T-helper 2 cell treated with Interferon-gamma antibody and Interleukin-4, amounts not matched to agents 100 ng/mL and 5 ng/mL, for 36 hours (primary cell): ENCODE results near the gene CBR3. TPM values are rescaled to one million over a fixed set of nuclear protein-coding genes. Genes with fewer than 3 reads are reported as not detected.
"Not testable (repeated sequence)": the region's sequence is repeated elsewhere in the genome, so short reads cannot be mapped to it uniquely, and the experiment has no call there.

Experiments used
- intact Hi-C: fragments of 100-400 bp; cut with micrococcal nuclease; formaldehyde crosslinking; loops from one replicate; pipeline ENCODE4 v1.15.1; 2023
- total RNA-seq: library from RNA; stranded (reverse); gene quantifications from 2 replicates; pipeline ENCODE4 v1.2.3, GENCODE V29; 2022

CBR3 gene
- total RNA-seq, 1 donor from 2014 or later, result 25.7 TPM

DNA sequence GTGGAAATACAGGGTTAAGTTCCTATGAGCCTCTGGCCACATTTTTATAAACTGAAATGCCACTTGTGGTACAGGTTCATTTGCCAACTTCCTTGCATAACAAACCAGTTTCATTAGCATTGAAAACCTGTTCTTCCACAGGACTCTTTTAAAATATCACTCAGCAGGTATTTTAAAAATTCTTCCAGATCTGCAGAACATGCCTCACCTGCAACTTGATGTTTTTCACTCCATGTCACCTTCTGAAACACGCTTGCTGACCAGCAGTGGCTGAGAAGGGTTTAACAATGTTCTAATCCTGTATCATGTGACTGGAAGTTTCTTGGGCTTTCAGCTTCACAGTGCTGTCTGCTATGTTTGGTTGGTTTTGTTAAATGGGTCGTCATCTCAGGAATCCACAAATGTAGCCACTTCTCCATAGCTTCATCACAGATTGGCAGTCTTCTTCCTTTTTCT, 17.6 kb upstream of the CBR3 start:
- intact Hi-C loops, result no loop called here

DNA sequence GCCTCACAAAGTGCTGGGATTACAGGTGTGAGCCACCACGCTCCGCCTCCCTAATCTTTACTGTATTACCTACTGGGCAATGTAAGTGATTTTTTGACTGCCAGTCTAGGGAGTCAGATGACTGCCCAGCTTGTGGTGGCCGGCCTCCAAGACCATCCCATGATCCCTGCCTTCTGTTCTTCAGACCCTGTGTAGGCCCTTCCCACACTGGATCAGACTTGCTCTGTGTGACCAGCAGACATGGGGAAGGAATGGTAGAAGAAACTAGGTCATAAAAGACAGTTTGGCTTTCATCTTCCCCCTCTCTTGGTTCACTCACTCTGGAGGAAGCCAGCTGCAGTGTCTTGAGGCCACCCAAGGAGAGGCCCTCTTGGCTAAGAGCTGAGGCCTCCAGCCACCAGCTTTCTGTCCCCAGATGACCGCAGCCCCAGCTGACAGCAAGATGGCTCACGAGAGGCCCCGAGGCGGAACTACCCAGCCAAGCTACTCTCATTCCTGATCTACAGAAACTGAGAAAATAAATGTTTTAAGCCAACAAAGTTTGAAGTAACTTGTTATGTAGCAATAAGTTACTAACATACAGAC, 14.5 kb upstream of the CBR3 start:
- intact Hi-C loops, result no loop called here

DNA sequence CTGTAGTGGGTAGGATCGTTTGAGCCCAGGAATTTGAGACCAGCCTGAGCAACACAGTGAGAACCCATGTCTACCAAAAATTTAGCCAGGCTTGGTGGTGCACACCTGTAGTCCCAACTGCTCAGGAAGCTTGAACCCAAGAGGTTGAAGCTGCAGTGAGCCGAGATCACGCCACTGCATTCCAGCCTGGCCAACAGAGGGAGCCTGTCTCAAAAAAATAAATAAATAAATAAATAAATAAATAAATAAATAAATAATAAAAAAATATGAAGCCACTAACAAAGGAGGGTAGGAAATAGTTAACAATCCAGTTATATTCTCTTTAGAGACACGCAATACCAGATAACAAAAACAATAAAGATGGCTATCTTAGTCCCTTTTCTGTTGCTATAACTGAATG, 11.9 kb upstream of the CBR3 start:
- intact Hi-C loops, result no loop called here

DNA sequence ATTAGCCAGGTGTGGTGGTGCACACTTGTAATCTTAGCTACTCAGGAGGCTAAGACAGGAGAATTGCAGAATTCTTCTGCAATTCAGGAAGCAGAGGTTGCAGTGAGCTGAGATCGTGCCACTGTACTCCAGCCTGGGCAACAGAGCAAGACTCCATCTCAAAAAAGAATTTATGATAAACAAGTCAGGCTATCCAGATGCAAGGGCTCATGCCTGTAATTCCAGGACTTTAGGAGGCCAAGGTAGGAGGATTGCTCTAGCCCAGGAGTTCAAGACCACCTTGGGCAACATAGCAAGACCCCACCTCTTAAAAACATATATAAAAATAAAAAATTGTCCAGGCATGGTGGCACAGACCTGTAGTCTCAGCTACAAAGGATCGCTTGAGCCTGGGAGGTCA, 10.5 kb upstream of the CBR3 start:
- intact Hi-C loops, result no loop called here

DNA sequence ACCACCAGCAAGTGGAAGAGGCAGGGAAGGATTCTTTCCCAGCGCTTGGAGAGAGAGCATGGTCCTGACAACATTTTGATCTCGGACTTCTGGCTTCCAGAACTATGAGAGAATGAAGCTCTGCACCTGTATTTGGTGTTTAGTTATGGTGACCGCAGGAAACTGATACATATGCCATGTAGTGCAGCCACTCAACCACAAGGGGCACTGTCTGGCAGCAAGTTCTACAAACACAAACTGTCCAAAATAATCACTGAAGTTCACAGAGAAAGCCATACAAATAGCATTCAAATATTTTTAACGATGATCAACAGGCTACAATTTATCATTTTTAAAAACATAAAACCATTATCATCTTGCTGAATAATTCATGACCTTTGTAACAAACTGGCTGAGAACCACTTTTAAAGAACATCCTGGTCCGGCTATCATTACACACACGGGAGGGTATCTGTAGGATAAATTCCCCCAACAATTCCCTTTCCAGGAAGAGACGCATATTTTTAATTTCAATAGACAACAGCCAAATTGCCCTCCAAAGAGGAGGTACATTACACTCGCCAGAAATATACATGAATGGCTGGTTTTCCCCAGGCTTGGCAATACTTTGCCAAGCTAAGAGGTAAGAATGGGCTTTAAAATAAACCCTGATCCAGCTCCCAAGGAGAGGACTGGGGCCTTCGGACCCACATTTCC, 9.2 kb upstream of the CBR3 start:
- intact Hi-C loops, result no loop called here

DNA sequence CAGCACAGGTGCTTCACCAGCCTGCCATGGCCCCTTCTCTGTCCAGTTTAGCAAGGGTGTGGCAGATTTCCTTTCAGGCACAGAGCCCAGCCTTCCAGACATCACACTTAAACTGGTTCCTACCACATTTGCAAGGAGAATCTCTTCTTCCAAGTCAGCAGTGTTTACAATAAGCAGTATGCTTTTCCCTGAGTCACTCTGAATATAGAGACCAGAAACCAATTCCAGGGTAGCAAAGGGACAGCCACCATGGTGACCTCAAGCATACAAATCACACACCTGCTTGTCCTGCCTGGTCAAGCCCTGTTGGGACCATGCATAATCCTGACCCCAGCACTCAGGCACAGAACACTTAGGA, 8.7 kb upstream of the CBR3 start:
- intact Hi-C loops, result no loop called here

DNA sequence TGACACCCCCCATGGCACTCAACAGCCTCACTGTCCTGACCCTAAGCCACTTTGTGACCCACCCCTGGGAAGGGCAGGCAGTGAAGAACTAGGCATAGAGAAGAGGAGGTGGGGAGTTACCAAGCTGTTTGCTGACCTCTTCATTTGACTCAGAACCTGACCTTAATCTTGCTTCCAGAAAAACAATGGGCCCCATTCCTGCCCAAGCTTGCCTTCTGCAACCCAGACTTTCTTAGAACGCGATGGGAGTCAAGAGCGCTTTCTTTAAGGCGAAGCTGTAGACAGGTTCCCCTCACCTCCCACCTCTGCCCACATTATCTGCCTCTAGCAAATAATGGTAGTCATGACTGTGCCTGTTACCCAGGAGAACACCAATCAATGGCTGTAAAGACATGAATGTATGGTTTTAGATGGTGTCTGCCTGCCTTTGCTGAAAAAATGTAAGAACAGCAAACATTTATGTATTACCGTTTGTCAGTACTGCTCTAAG, 8.2 kb upstream of the CBR3 start:
- intact Hi-C loops, result no loop called here

DNA sequence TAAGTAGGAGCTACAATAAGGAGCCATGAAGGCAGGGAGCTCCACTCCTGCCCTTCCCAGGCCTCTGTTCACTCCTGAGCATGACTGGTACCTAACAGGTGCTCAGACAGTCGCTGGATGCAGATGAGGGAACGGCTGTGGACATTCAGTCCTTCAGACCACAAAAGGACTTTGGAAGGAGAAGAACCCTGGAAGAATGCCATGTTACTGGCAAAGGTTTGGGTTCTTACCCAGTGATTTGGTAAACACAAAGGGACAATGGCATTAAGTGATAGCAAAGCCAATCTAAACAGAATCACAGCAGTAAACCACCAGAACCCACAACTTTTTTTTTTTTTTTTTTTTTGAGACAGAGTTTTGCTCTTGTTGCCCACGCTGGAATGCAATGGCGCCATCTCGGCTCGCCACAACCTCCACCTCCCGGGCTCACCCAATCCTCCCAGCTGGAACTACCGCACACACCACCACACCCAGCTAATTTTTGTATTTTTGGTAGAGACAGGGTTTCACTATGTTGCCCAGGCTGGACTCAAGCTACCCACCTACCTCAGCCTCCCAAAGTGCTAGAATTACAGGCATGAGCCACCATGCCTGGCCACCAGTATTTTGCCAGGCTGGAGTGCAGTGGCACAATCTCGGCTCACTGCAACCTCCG, 7.5 kb upstream of the CBR3 start:
- intact Hi-C loops, result no loop called here

DNA sequence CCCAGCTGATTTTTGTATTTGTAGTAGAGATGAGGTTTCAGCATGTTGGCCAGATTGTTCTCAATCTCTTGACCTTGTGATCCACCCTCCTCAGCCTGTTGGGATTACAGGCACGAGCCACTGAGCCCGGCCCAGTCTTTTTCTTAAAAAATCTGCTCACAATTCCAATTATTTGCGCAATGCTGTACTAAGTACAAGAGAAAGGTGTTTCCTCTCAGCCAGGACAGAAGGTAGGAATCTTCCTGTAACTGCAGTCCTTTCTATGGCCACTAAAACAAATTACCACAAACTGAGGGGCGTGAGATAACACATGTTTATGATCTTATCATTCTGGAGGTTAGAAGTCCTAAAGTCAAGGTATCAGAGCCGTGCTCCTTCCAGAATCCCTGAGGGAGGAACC, 6.9 kb upstream of the CBR3 start:
- intact Hi-C loops, result no loop called here

DNA sequence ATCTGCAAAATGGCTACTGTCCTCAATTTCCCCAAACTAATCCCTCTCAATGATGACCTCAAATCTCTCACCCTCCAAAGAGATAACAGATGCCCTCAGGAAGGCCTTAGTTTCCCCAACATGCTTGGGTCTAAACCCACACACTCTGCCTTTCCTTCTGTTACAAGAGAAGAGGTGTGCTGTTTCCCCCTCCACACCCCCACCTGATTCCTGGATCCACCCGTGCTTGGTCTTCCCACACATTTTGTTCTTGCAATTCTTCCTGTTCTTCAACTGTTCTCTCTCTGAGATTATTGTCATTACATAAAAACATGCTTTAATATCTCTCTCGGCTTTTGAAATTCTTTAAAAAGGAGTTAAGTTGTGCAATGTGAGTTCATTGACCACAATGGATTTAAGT, 5.7 kb upstream of the CBR3 start:
- intact Hi-C loops, result no loop called here

DNA sequence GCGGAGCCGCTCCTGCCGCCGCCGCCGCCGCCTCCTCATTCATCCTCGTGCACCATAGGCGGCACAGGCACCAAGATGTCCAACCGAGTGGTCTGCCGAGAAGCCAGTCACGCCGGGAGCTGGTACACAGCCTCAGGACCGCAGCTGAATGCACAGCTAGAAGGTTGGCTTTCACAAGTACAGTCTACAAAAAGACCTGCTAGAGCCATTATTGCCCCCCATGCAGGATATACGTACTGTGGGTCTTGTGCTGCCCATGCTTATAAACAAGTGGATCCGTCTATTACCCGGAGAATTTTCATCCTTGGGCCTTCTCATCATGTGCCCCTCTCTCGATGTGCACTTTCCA, 4.5 kb upstream of the CBR3 start:
- intact Hi-C loops, result not testable (repeated sequence)

DNA sequence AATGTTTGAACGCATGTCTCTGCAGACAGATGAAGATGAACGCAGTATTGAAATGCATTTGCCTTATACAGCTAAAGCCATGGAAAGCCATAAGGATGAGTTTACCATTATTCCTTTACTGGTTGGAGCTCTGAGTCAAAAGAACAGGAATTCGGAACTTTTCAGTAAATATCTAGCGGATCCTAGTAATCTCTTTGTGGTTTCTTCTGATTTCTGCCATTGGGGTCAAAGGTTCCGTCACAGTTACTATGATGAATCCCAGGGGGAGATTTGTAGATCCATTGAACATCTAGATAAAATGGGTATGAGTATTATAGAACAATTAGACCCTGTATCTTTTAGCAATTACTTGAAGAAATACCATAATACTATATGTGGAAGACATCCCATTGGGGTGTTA, 4.0 kb upstream of the CBR3 start:
- intact Hi-C loops, result not testable (repeated sequence)

DNA sequence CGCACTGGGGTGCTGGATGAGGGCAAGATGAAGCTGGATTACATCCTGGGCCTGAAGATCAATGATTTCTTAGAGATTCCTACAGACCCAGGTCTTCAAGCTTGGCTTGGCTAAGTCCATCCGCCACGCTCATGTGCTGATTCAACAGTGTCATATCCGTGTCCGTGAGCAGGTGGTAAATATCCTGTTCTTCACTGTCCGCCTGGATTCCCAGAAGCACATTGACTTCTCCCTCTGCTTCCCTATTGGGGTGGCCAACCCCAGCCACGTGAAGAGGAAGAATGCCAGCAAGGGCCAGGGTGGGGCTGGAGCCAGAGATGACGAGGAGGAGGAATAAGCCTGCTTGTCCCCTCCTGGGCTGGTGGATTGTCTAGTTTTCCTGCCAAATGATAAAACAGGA, 2.2 kb upstream of the CBR3 start:
- intact Hi-C loops, result no loop called here

DNA sequence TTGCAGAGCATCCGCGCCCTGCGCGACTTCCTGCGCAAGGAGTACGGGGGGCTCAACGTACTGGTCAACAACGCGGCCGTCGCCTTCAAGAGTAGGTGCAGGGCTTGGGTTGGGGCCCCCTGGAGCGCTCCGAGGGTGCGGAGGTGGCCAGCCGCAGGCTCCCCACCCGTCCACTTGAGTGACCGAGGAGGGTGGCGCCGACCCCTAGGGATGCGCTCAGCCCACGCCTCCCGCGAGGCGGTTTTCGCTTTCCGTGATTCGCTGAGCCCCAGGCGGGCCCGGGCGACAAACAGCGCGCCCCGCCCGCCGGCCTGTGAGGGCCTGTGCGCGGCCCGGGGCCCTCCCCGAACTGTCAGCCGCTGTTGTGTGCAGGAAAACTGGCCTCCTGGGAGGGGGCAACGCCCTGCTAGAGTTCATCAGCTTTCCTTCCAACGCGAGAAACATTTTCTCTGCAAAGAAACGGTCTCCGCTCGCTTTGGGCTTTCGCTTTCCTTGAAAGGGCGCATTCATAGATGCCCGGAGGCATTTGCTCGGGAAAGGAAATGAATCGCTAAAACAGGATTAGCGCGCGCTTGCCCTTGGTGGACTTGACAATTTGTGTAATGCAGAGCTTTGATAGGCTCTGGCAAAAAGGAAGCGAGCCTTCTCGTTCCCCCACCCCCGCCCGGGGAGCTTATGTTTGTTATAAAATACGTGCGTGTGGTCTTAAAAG, 668 bp downstream of the CBR3 start:
- intact Hi-C loops, result loop anchor here (1.0 to 2.0 kb wide), 3 partner anchors 21 to 249 kb away; partner anchors contain the start of genes CHAF1B, DOP1B and MORC3

DNA sequence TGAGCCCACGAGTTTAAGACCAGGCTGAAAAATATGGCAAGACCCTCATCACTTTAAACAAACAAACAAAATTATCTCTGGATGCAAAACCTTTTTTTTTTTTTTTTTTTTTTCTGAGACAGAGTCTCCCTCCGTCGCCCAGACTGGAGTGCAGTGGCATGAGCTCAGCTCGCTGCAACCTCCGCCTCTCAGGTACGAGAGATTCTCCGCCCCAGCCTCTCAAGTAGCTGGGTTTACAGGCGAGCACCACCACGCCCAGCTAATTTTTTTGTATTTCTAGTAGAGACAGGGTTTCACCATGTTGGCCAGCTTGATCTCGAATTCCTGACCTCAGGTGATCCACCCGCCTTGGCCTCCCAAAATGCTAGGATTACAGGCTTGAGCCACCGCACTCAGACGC, 4.9 kb downstream of the CBR3 start:
- intact Hi-C loops, result not testable (repeated sequence)

DNA sequence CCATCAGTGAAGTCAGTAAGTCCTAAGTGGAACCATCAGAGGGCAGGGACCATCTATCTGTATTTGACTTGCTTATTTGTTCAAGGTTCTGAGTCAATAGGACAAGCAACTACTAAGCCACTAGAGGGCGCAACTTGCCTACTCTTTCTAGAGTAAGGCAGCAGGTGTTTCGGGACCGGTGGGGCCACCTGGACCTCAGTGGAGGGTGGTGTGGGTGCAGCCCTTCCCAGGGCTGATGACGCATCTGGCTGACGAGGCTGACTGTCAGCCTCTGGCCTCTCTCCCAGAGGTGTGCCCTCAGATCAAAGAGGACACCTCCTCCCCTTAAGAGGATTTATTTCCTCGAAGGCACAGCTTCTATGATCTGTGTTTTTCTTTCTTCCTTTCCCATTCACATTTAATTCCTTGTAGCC, 6.6 kb downstream of the CBR3 start:
- intact Hi-C loops, result loop anchor here (1.0 kb wide), 2 partner anchors 68 to 190 kb away; no protein-coding TSS in a partner anchor

DNA sequence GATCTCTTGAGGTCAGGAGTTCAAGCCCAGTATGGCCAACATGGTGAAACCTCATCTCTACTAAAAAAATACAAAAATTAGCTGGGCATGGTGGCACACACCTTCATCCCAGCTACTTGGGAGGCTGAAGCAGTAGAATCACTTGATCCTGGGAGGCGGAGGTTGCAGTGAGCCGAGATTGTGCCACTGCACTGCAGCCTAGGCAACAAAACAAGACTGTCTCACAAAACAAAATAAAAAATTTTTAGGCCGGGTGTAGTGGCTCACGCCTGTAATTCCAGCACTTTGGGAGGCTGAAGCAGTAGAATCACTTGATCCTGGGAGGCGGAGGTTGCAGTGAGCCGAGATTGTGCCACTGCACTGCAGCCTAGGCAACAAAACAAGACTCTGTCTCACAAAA, 9.4 kb downstream of the CBR3 start:
- intact Hi-C loops, result not testable (repeated sequence)

DNA sequence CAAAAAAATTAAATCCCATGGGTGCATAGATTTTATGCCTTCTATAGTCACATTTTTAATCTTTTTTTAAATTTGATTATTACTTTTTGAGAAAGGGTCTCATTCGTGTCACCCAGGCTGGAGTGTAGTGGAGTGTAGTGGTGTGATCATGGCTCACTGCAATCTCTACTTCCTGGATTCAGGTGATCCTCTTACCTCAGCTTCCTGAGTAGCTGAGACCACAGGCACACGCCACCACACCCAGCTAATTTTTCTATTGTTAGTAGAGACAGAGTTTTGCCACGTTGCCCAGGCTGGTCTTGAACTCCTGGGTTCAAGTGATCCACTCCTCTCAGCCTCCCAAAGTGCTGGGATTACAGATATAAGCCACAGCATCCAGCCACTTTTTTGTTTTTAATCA, 10.4 kb downstream of the CBR3 start:
- intact Hi-C loops, result no loop called here

DNA sequence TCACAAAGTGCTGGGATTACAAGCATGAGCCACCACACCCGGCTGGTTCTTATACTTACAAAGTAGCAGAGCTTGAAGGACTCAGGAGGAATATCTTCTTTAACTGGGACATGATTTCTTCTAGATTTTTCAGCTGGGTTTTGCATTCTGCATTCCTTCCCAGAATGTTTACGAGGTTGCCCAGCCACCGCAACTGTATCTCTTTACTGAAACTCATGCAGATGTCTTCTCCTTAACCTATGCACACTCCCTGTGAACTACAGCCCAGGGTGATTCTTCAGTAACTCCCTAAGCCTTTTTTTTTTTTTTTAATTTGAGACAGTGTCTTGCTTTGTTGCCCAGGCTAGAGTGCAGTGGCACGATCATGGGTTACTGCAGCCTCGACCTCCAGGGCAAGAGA, 13.0 kb downstream of the CBR3 start:
- intact Hi-C loops, result no loop called here

DNA sequence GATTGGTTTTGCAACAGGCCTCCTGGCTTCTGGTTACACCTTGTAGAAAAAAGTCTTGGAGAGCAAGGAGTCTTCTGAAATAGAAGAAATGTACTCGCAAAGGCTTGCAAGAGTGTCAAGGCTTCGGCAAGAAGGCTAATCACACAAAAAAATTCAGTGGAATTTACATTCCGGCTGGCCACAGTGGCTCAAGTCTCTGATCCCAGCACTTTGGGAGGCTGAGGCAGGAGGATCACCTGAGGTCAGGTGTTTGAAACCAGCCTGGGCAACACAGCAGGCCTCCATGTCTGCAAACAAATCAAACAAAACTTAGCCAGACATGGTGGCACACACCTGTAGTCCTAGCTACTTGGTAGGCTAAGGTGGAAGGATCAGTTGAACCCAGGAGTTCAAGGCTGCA, 14.0 kb downstream of the CBR3 start:
- intact Hi-C loops, result no loop called here

DNA sequence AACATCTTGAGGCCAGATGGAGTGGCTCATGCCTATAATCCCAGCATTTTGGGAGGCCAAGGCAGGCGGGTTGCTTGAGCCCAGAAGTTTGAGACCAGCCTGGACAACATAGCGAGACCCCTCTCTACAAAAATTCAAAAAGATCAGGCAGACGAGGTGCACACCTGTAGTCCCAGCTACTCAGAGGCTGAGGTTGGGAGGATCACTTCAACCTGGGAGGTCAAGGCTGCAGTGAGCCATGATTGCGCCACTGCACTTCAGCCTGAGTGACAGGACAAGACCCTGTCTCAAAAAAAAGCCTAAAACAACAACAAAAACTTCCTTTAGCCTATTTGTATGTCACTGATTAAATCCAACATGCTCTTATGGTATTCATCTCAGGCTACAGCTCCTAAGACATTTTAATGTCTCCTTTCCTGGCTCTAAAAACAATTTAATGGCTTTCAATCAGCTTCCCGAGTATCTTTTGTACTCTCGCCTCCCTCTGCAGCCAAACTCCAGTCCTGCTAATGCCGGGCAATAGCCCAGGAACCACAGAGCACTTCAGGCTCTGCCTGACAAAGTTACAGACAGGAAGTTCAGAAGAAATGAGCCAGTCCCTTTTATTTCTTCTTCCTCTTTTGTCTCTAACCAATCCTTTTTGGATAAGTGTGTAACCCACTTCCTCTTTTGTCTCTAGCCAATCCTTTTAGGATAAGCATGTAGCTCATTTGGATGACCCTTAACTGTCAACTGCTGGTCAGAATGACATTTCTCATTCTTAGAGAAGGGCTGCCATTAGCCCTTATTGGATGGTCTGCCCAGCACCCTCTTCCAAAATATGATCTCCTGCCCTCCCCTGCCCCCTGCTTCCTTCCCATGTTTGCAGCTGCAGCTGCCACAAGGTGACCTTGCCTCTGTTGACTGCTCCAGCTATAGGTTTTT, 15.2 kb downstream of the CBR3 start:
- intact Hi-C loops, result no loop called here
